H1 (cell line): ENCODE data around the gene BCAS3. TPM values are rescaled to one million over a fixed set of nuclear protein-coding genes. Genes with fewer than 3 reads are reported as not detected.
A peak's percentile ranks its signal among the peaks of the same experiment; 100 is the strongest.

Experiments
- CTCF ChIA-PET: fragments of 300-600 bp; sonication (Branson Sonifier 250); formaldehyde crosslinking; loops from one replicate; lab custom pipeline; 2021; ENCODE audit not compliant: partially characterized antibody; lab: Charles Lee
- POLR2A ChIA-PET: fragments of 300-600 bp; sonication (Branson Sonifier 250); formaldehyde crosslinking; loops from one replicate; lab custom pipeline; 2021; ENCODE audit warnings: inconsistent platforms; ENCODE audit not compliant: partially characterized antibody; lab: Charles Lee
- DNase-seq, 2 experiments: peaks; one replicate each; pipeline versions ENCODE4 v3.0.0 to v3.0.0-alpha.2; 2010 to 2022; ENCODE audit warnings: low spot score in 2 of 2, low read depth in 1 of 2, mixed read lengths in 1 of 2
- FAIRE-seq: peaks from 2 replicates; lab custom pipeline; 2011; peaks lifted over from hg19 to GRCh38; lab: Jason Lieb, UNC
- H2AFZ ChIP-seq: 2 replicates; pipeline ENCODE4 v1.8.1; 2012; ENCODE audit warnings: low read length, inconsistent platforms
- H2AK5ac ChIP-seq: 2 replicates; pipeline ENCODE4 v1.6.1; 2013; ENCODE audit warnings: low read depth, low read length
- H2BK120ac ChIP-seq: replicated peaks from 2 replicates; pipeline ENCODE3; 2013; ENCODE audit warnings: low read depth, low read length, inconsistent platforms
- H2BK12ac ChIP-seq: 2 replicates; pipeline ENCODE4 v1.6.1; 2013; ENCODE audit warnings: low read depth, low read length
- H2BK15ac ChIP-seq: 2 replicates; pipeline ENCODE4 v1.6.1; 2013; ENCODE audit warnings: low read length
- H2BK20ac ChIP-seq: 2 replicates; pipeline ENCODE4 v1.6.1; 2013; ENCODE audit warnings: low read length
- H2BK5ac ChIP-seq: 2 replicates; pipeline ENCODE4 v1.6.1; 2013; ENCODE audit warnings: low read depth, low read length
- H3K14ac ChIP-seq: 2 replicates; pipeline ENCODE4 v1.6.1; 2013; ENCODE audit warnings: inconsistent platforms; ENCODE audit not compliant: insufficient read length
- H3K18ac ChIP-seq: 2 replicates; pipeline ENCODE4 v1.6.1; 2013; ENCODE audit warnings: low read length; ENCODE audit errors: extremely low read depth
- H3K23ac ChIP-seq: 2 replicates; pipeline ENCODE4 v1.6.1; 2013; ENCODE audit warnings: inconsistent platforms; ENCODE audit not compliant: insufficient read length
- H3K23me2 ChIP-seq: 2 replicates; pipeline ENCODE4 v1.6.1; 2013; ENCODE audit warnings: low read depth, low read length
- H3K27ac ChIP-seq: 2 replicates; pipeline ENCODE4 v1.6.1; 2011; ENCODE audit warnings: low read depth, low read length, inconsistent platforms
- H3K27me3 ChIP-seq, 4 experiments: replicated peaks in 1 of 4; 1 replicate in 1 of 4; 2 replicates in 3 of 4; pipeline versions ENCODE4 v1.6.1 to v1.8.1; 2011 to 2013; ENCODE audit warnings: low read length in 3 of 4, mild to moderate bottlenecking in 3 of 4, inconsistent platforms in 2 of 4, mixed read lengths in 2 of 4, moderate library complexity in 1 of 4; ENCODE audit not compliant: control insufficient read depth in 3 of 4, insufficient read depth in 3 of 4; ENCODE audit errors: extremely low read depth in 1 of 4
- H3K36me3 ChIP-seq, 4 experiments: 2 replicates each; pipeline versions ENCODE4 v1.6.1 to v1.8.1; 2011 to 2013; ENCODE audit warnings: mild to moderate bottlenecking in 4 of 4, low read length in 3 of 4, moderate library complexity in 2 of 4, control low read depth in 1 of 4, inconsistent platforms in 1 of 4; ENCODE audit not compliant: insufficient read depth in 4 of 4, control insufficient read depth in 2 of 4
- H3K4ac ChIP-seq: replicated peaks from 2 replicates; pipeline ENCODE3; 2013; ENCODE audit warnings: low read length, low read depth, mixed read lengths, inconsistent platforms; ENCODE audit not compliant: insufficient read length
- H3K4me1 ChIP-seq, 4 experiments: replicated peaks in 1 of 4; 1 replicate in 1 of 4; 2 replicates in 3 of 4; pipeline versions ENCODE4 v1.6.1 to v1.8.1; 2011 to 2013; ENCODE audit warnings: low read length in 3 of 4, inconsistent platforms in 2 of 4, mixed read lengths in 1 of 4; ENCODE audit not compliant: insufficient read depth in 4 of 4, control insufficient read depth in 3 of 4
- H3K4me2 ChIP-seq, 2 experiments: 2 replicates each; pipeline versions ENCODE4 v1.6.1 to v1.8.1; 2011 to 2013; ENCODE audit warnings: low read depth in 2 of 2, low read length in 2 of 2, control low read depth in 1 of 2, inconsistent platforms in 1 of 2, mild to moderate bottlenecking in 1 of 2; ENCODE audit not compliant: insufficient read depth in 1 of 2
- H3K4me3 ChIP-seq, 4 experiments: fragments of 200-600, 300-600 bp in 1 of 4; sonication (generic), shearing (Covaris generic), sonication (Bioruptor Twin) in 1 of 4; 2 replicates each; pipeline versions ENCODE4 v1.5.1 to v1.8.1; 2011 to 2016; ENCODE audit warnings: low read length in 4 of 4, low read depth in 3 of 4, control low read depth in 2 of 4, inconsistent platforms in 2 of 4, mild to moderate bottlenecking in 2 of 4, mixed read lengths in 1 of 4, moderate library complexity in 1 of 4; ENCODE audit not compliant: insufficient read depth in 2 of 4; ENCODE audit errors: extremely low read depth in 1 of 4
- H3K56ac ChIP-seq: replicated peaks from 2 replicates; pipeline ENCODE3; 2013; ENCODE audit warnings: low read depth, mild to moderate bottlenecking, mixed read lengths, low read length, inconsistent platforms; ENCODE audit not compliant: insufficient read length
- H3K79me1 ChIP-seq: 2 replicates; pipeline ENCODE4 v1.6.1; 2013; ENCODE audit warnings: low read depth, low read length, control low read depth
- H3K79me2 ChIP-seq, 2 experiments: 2 replicates each; pipeline versions ENCODE4 v1.6.1 to v1.8.1; 2012 to 2013; ENCODE audit warnings: low read length in 2 of 2, mild to moderate bottlenecking in 2 of 2, inconsistent platforms in 1 of 2; ENCODE audit not compliant: insufficient read depth in 2 of 2, control insufficient read depth in 1 of 2
- H3K9ac ChIP-seq, 4 experiments: replicated peaks in 1 of 4; 1 replicate in 1 of 4; 2 replicates in 3 of 4; pipeline versions ENCODE4 v1.6.1 to v1.8.1; 2011 to 2013; ENCODE audit warnings: low read depth in 3 of 4, low read length in 3 of 4, control low read depth in 2 of 4, mild to moderate bottlenecking in 2 of 4, moderate library complexity in 2 of 4, inconsistent platforms in 1 of 4; ENCODE audit errors: extremely low read depth in 1 of 4
- H3K9me3 ChIP-seq, 2 experiments: 2 replicates each; pipeline versions ENCODE4 v1.6.1 to v1.8.1; 2012 to 2013; ENCODE audit warnings: mild to moderate bottlenecking in 2 of 2, moderate library complexity in 2 of 2, control low read depth in 1 of 2, inconsistent platforms in 1 of 2, low read depth in 1 of 2, low read length in 1 of 2, mixed read lengths in 1 of 2; ENCODE audit not compliant: insufficient read depth in 2 of 2
- H4K20me1 ChIP-seq, 2 experiments: replicated peaks in 1 of 2; 2 replicates each; pipeline versions ENCODE3 to v1.8.1; 2011 to 2013; ENCODE audit warnings: inconsistent platforms in 2 of 2, low read length in 2 of 2, mild to moderate bottlenecking in 1 of 2; ENCODE audit not compliant: insufficient read depth in 2 of 2, control insufficient read depth in 1 of 2
- H4K5ac ChIP-seq: 2 replicates; pipeline ENCODE4 v1.6.1; 2013; ENCODE audit warnings: low read length, low read depth, mixed read lengths, inconsistent platforms; ENCODE audit not compliant: insufficient read length
- H4K8ac ChIP-seq: 2 replicates; pipeline ENCODE4 v1.8.0; 2013; ENCODE audit warnings: mild to moderate bottlenecking, moderate library complexity, low read length, inconsistent platforms; ENCODE audit not compliant: insufficient read depth; ENCODE audit errors: extremely low read depth
- H4K91ac ChIP-seq: replicated peaks from 2 replicates; pipeline ENCODE3; 2013; ENCODE audit warnings: low read length, mixed read lengths, inconsistent platforms; ENCODE audit not compliant: insufficient read length
- E2F6 ChIP-seq: IDR thresholded peaks from 2 replicates; pipeline ENCODE4 v1.6.1; 2012; ENCODE audit warnings: inconsistent platforms
- GTF2F1 ChIP-seq: IDR thresholded peaks from 2 replicates; pipeline ENCODE4 v1.6.1; 2012; ENCODE audit warnings: low read depth, low read length, improper control_type of control experiment, borderline replicate concordance
- MAX ChIP-seq: IDR thresholded peaks from 2 replicates; pipeline ENCODE4 v1.6.1; 2012; ENCODE audit warnings: inconsistent platforms
- POU5F1 ChIP-seq: IDR thresholded peaks from 2 replicates; pipeline ENCODE4 v1.6.1; 2011; ENCODE audit warnings: low read depth, mild to moderate bottlenecking, low read length, moderate library complexity
- TAF7 ChIP-seq: optimal IDR thresholded peaks from 2 replicates; pipeline ENCODE3; 2011; ENCODE audit warnings: low read depth, mild to moderate bottlenecking, inconsistent platforms, low read length, moderate library complexity, borderline replicate concordance
- WGBS, 2 experiments: shearing (Covaris generic) in 1 of 2; methylation state at CpG; one replicate each; pipeline versions ENCODE4 v1.1.6 to v1.1.7; 2013 to 2015; ENCODE audit warnings: low lambda C conversion rate in 2 of 2, mixed read lengths in 2 of 2, inconsistent platforms in 1 of 2, low coverage in 1 of 2, missing lambda C conversion rate in 1 of 2; ENCODE audit not compliant: insufficient replicate concordance in 2 of 2, insufficient coverage in 1 of 2, insufficient read length in 1 of 2; ENCODE audit errors: extremely low coverage in 1 of 2, missing lambda C conversion rate in 1 of 2; 5-methylcytosine and 5-hydroxymethylcytosine counted together
- polyA plus RNA-seq, 7 experiments: library from polyadenylated mRNA; depleted of rRNA in 3 of 7; stranded (reverse) in 5 of 7; unstranded in 2 of 7; fragments of >200 nt in 5 of 7; fragments of 200-250 nt in 2 of 7; gene quantifications; 1 replicate in 5 of 7; 2 replicates in 1 of 7; 4 replicates in 1 of 7; pipeline versions ENCODE4 v1.2.1 to v1.2.3, GENCODE V29; 2011 to 2013; ENCODE audit warnings: missing spikeins in 2 of 7, mixed read lengths in 2 of 7
- total RNA-seq: library from RNA; stranded (reverse); fragmentation: NEBNext Ultra II Directional; extraction: Animal tissue kit (Norgen Biotek cat#: 25700); gene quantifications from 2 replicates; pipeline ENCODE4 v1.2.1, GENCODE V29; 2021

BCAS3 gene
- total and polyA plus RNA-seq, 2 of the 8 experiments (the other 6 are each of a cell fraction or from before 2014, with no cell fraction given), result 9.9 to 13.3 TPM

- H2BK12ac ChIP-seq, result no peak overlapping the region
- H2AK5ac ChIP-seq, result no peak overlapping the region
- CTCF ChIA-PET, result no interaction called here
- POLR2A ChIA-PET, result interaction anchor here (1.7 kb wide), 1 partner anchor 17 kb away, joined by 5 read pairs; no protein-coding TSS in a partner anchor
- H3K18ac ChIP-seq, result no peak overlapping the region
- no peaks in the 10 kb centered on the region for H3K9me3 ChIP-seq
- no peaks in the 10 kb centered on the region for H3K36me3 ChIP-seq
- no peaks in the 10 kb centered on the region for H3K23me2 ChIP-seq
- H2BK15ac ChIP-seq, result no peak overlapping the region
- no peak overlapping the region for H4K8ac ChIP-seq
- TF ChIP-seq E2F6, result peak; percentile 58; the same call in 1 of the 2 replicates
- no peak for TF ChIP-seq TAF7
- TF ChIP-seq GTF2F1, result no peak
- peak; percentile 26; the same call in 1 of the 2 replicates for TF ChIP-seq POU5F1
- TF ChIP-seq MAX, result peak; percentile 48; the same call in 1 of the 2 replicates
- no peak overlapping the region for H3K4me3 ChIP-seq
- H2BK120ac ChIP-seq, result no peak overlapping the region
- H3K27ac ChIP-seq, result no peak overlapping the region
- no peak overlapping the region for H3K9ac ChIP-seq
- H3K56ac ChIP-seq, result no peak overlapping the region
- no peak overlapping the region for H2BK5ac ChIP-seq
- no peaks in the 10 kb centered on the region for H3K79me1 ChIP-seq
- no peak overlapping the region for H4K5ac ChIP-seq
- H3K79me2 ChIP-seq, result no peaks in the 10 kb centered on the region
- no peak overlapping the region for H4K91ac ChIP-seq
- DNase-seq, result no peak
- peaks cover 0 to 3% (median 2%) of the 10 kb centered on the region in 4 experiments; a peak in 4 of 7 replicates for H3K4me1 ChIP-seq
- H3K27me3 ChIP-seq, result no peaks in the 10 kb centered on the region
- H4K20me1 ChIP-seq, result no peaks in the 10 kb centered on the region
- no peak overlapping the region for H2BK20ac ChIP-seq
- 88% methylated on average over 3 of the region's 3 CpGs; no CpG with 5 or more reads in 1 of the 2 experiments for WGBS, 2 experiments
- no peak overlapping the region for H3K23ac ChIP-seq
- H3K14ac ChIP-seq, result no peak overlapping the region
- no peak overlapping the region for H2AFZ ChIP-seq
- no peak overlapping the region for H3K4me2 ChIP-seq
- FAIRE-seq, result peak; percentile 48
- no peak overlapping the region for H3K4ac ChIP-seq
These were observed 228.1 kb downstream of the BCAS3 start for GRCh38 chr17:60905709-60906108.
